Endodermal cell (in vitro differentiated cells): Measurements from ENCODE around the gene EEPD1. TPM values are rescaled to one million over a fixed set of nuclear protein-coding genes. Genes with fewer than 3 reads are reported as not detected.

Source experiments
- DNase-seq: peaks from one replicate; pipeline ENCODE4 v3.0.0-alpha.2; 2017
- H3K27ac ChIP-seq: 2 replicates; pipeline ENCODE4 v1.5.1; 2013; ENCODE audit warnings: mild to moderate bottlenecking, low read depth, low read length, moderate library complexity
- H3K27me3 ChIP-seq: 2 replicates; pipeline ENCODE4 v1.6.1; 2013; ENCODE audit warnings: mild to moderate bottlenecking, low read length, moderate library complexity; ENCODE audit not compliant: insufficient read depth, control insufficient read depth, poor library complexity, severe bottlenecking
- H3K36me3 ChIP-seq: 2 replicates; pipeline ENCODE4 v1.7.0; 2013; ENCODE audit warnings: mild to moderate bottlenecking, low read length, moderate library complexity; ENCODE audit not compliant: control insufficient read depth, insufficient read depth
- H3K4me1 ChIP-seq: one replicate; pipeline ENCODE4 v1.7.0; 2013; ENCODE audit warnings: low read length; ENCODE audit not compliant: control insufficient read depth, insufficient read depth
- H3K4me3 ChIP-seq: 2 replicates; pipeline ENCODE4 v1.5.1; 2013; ENCODE audit warnings: mild to moderate bottlenecking, low read length, moderate library complexity
- H3K9ac ChIP-seq: 2 replicates; pipeline ENCODE4 v1.6.1; 2013; ENCODE audit warnings: mild to moderate bottlenecking, low read length, moderate library complexity; ENCODE audit not compliant: poor library complexity, severe bottlenecking; ENCODE audit errors: extremely low read depth
- H3K9me3 ChIP-seq: 2 replicates; pipeline ENCODE4 v1.6.1; 2013; ENCODE audit warnings: mild to moderate bottlenecking, low read length, moderate library complexity; ENCODE audit not compliant: control insufficient read depth
- H3K27ac Mint-ChIP-seq: 2 replicates; pipeline ENCODE4 v1.8.0; 2020; ENCODE audit warnings: mixed read lengths
- H3K27me3 Mint-ChIP-seq: 2 replicates; pipeline ENCODE4 v1.8.0; 2021; ENCODE audit warnings: mild to moderate bottlenecking, mixed read lengths; ENCODE audit not compliant: insufficient read depth
- H3K36me3 Mint-ChIP-seq: 2 replicates; pipeline ENCODE4 v1.8.0; 2020; ENCODE audit warnings: low read depth, mixed read lengths
- H3K4me1 Mint-ChIP-seq: 2 replicates; pipeline ENCODE4 v1.8.0; 2020; ENCODE audit warnings: mixed read lengths
- H3K4me3 Mint-ChIP-seq: 2 replicates; pipeline ENCODE4 v1.8.0; 2020; ENCODE audit warnings: mild to moderate bottlenecking, moderate library complexity, mixed read lengths
- H3K9me3 Mint-ChIP-seq: 2 replicates; pipeline ENCODE4 v1.8.0; 2020; ENCODE audit warnings: mild to moderate bottlenecking, mixed read lengths
- CTCF ChIP-seq: fragments of 200-600 bp; sonication (generic); conservative IDR thresholded peaks from 2 replicates; pipeline ENCODE4 v1.5.0; 2021; ENCODE audit warnings: antibody characterized with exemption, mild to moderate bottlenecking
- WGBS, 2 experiments: methylation state at CpG; one replicate each; pipeline versions ENCODE4 v1.1.5 to v1.1.7; 2013; ENCODE audit warnings: missing lambda C conversion rate in 2 of 2, mixed read lengths in 1 of 2; ENCODE audit not compliant: insufficient coverage in 1 of 2, insufficient read length in 1 of 2; 5-methylcytosine and 5-hydroxymethylcytosine counted together
- total RNA-seq, 2 donors: library from RNA; stranded (reverse); fragmentation: NEBNext Ultra II Directional in 1 of 2; extraction: Animal tissue kit (Norgen Biotek cat#: 25700) in 1 of 2; gene quantifications; 2 replicates in 1 of 2; 3 replicates in 1 of 2; pipeline ENCODE4 v1.2.1, GENCODE V29; 2021

EEPD1 gene
- total RNA-seq, 2 donors from 2014 or later, result 9.7 to 11.4 TPM

GRCh38 chr7:36192877-36193276 lies 39.8 kb downstream of the EEPD1 start:
- DNase-seq, result peak; percentile 30
- TF ChIP-seq CTCF, result no peak
- 94 to 100% methylated on average over 3 to 7 of the region's 7 CpGs for WGBS, 2 experiments
- H3K4me3 ChIP-seq, result no peak overlapping the region
- H3K9ac ChIP-seq, result no peak overlapping the region
- H3K4me3 Mint-ChIP-seq, result no peak overlapping the region
- peaks cover 22% of the 10 kb centered on the region for H3K36me3 Mint-ChIP-seq
- H3K27me3 ChIP-seq, result no peaks in the 10 kb centered on the region
- H3K4me1 ChIP-seq, result peaks cover 11% of the 10 kb centered on the region
- H3K9me3 ChIP-seq, result peaks cover 12% of the 10 kb centered on the region
- no peak overlapping the region for H3K27ac ChIP-seq
- H3K27ac Mint-ChIP-seq, result no peak overlapping the region
- peaks cover 12% of the 10 kb centered on the region for H3K9me3 Mint-ChIP-seq
- peaks cover 15% of the 10 kb centered on the region for H3K4me1 Mint-ChIP-seq
- no peaks in the 10 kb centered on the region for H3K27me3 Mint-ChIP-seq
- H3K36me3 ChIP-seq, result peaks cover 7% of the 10 kb centered on the region

GRCh38 chr7:36198854-36199266 lies 45.8 kb downstream of the EEPD1 start:
- Histone ChIP-seq H3K9me3 (peaks cover 12% of the 10 kb centered on the region), H3K36me3 (peaks cover 7% of the 10 kb centered on the region), H3K9ac (no peak overlapping the region), H3K27me3 (no peaks in the 10 kb centered on the region), H3K27ac (no peak overlapping the region), H3K4me1 (peaks cover 6% of the 10 kb centered on the region), H3K4me3 (no peak overlapping the region)
- WGBS, 2 experiments, result 83 to 92% methylated on average over 3 to 4 of the region's 4 CpGs
- Mint-ChIP-seq H3K4me1 (peaks cover 20% of the 10 kb centered on the region), H3K36me3 (peaks cover 22% of the 10 kb centered on the region), H3K27me3 (no peaks in the 10 kb centered on the region), H3K4me3 (no peak overlapping the region), H3K27ac (peak overlapping the region; percentile 44), H3K9me3 (peaks cover 12% of the 10 kb centered on the region)
- TF ChIP-seq CTCF, result no peak
- peak; percentile 26 for DNase-seq

- no peak overlapping the region for H3K9ac ChIP-seq
- peaks cover 12% of the 10 kb centered on the region for H3K9me3 ChIP-seq
- Mint-ChIP-seq H3K9me3 (peaks cover 12% of the 10 kb centered on the region), H3K4me3 (no peak overlapping the region), H3K27me3 (no peaks in the 10 kb centered on the region), H3K4me1 (peaks cover 20% of the 10 kb centered on the region), H3K36me3 (peaks cover 18% of the 10 kb centered on the region), H3K27ac (no peak overlapping the region)
- H3K36me3 ChIP-seq, result peaks cover 7% of the 10 kb centered on the region
- peaks cover 6% of the 10 kb centered on the region for H3K4me1 ChIP-seq
- no peak overlapping the region for H3K4me3 ChIP-seq
- peak; percentile 17 for DNase-seq
- no peak for TF ChIP-seq CTCF
- no peak overlapping the region for H3K27ac ChIP-seq
- H3K27me3 ChIP-seq, result no peaks in the 10 kb centered on the region
- 89 to 100% methylated on average over 1 of the region's 1 CpG for WGBS, 2 experiments
These were observed 46.3 kb downstream of the EEPD1 start for GRCh38 chr7:36199329-36199728.
